ENCODE measurements around the gene ATP11C.

Gene ATP11C

GRCh38 chrX:139816204-139816603 lies 116.6 kb downstream of the ATP11C start:
- TF ChIP-seq CTCF (IDR thresholded peaks at IDR 0.05; ENCODE audit: poor library complexity, severe bottlenecking), result no peak
- ATAC-seq (ENCODE audit: low read depth), result no peak
- no peak for DNase-seq (ENCODE audit: low spot score)
- H3K27ac ChIP-seq (ENCODE audit: poor library complexity, severe bottlenecking), result no peak overlapping the region
- no peaks in the 10 kb centered on the region for H3K9me3 ChIP-seq (ENCODE audit: severe bottlenecking)
- no peak overlapping the region for H3K4me3 ChIP-seq (ENCODE audit: severe bottlenecking)
- H3K4me1 ChIP-seq (ENCODE audit: insufficient read depth, poor library complexity, severe bottlenecking), result no peaks in the 10 kb centered on the region
- no peaks in the 10 kb centered on the region for H3K36me3 ChIP-seq (ENCODE audit: low read depth)
- H3K27me3 ChIP-seq (ENCODE audit: insufficient read depth, poor library complexity, severe bottlenecking), result no peaks in the 10 kb centered on the region

GRCh38 chrX:139815771-139816170 lies 117.1 kb downstream of the ATP11C start:
- no peak for TF ChIP-seq CTCF (IDR thresholded peaks at IDR 0.05; ENCODE audit: poor library complexity, severe bottlenecking)
- no peak for DNase-seq (ENCODE audit: low spot score)
- H3K27ac ChIP-seq (ENCODE audit: poor library complexity, severe bottlenecking), result no peak overlapping the region
- H3K4me1 ChIP-seq (ENCODE audit: insufficient read depth, poor library complexity, severe bottlenecking), result no peaks in the 10 kb centered on the region
- H3K27me3 ChIP-seq (ENCODE audit: insufficient read depth, poor library complexity, severe bottlenecking), result no peaks in the 10 kb centered on the region
- no peak overlapping the region for H3K4me3 ChIP-seq (ENCODE audit: severe bottlenecking)
- ATAC-seq (ENCODE audit: low read depth), result no peak
- no peaks in the 10 kb centered on the region for H3K9me3 ChIP-seq (ENCODE audit: severe bottlenecking)
- no peaks in the 10 kb centered on the region for H3K36me3 ChIP-seq (ENCODE audit: low read depth)

GRCh38 chrX:139811942-139812629 lies 120.8 kb downstream of the ATP11C start:
- Histone ChIP-seq H3K4me3 (ENCODE audit: severe bottlenecking) (no peak overlapping the region), H3K9me3 (ENCODE audit: severe bottlenecking) (no peaks in the 10 kb centered on the region), H3K27me3 (ENCODE audit: insufficient read depth, poor library complexity, severe bottlenecking) (no peaks in the 10 kb centered on the region), H3K4me1 (ENCODE audit: insufficient read depth, poor library complexity, severe bottlenecking) (no peaks in the 10 kb centered on the region), H3K27ac (ENCODE audit: poor library complexity, severe bottlenecking) (no peak overlapping the region), H3K36me3 (ENCODE audit: low read depth) (no peaks in the 10 kb centered on the region)
- ATAC-seq (ENCODE audit: low read depth) (no peak), DNase-seq (ENCODE audit: low spot score) (no peak)
- TF ChIP-seq CTCF (IDR thresholded peaks at IDR 0.05; ENCODE audit: poor library complexity, severe bottlenecking), result no peak

GRCh38 chrX:139804482-139804881 lies 128.4 kb downstream of the ATP11C start:
- no peak for TF ChIP-seq CTCF (IDR thresholded peaks at IDR 0.05; ENCODE audit: poor library complexity, severe bottlenecking)
- no peak overlapping the region for H3K4me3 ChIP-seq (ENCODE audit: severe bottlenecking)
- peaks cover 7% of the 10 kb centered on the region; the same call in 1 of the 2 replicates for H3K36me3 ChIP-seq (ENCODE audit: low read depth)
- H3K4me1 ChIP-seq (ENCODE audit: insufficient read depth, poor library complexity, severe bottlenecking), result no peaks in the 10 kb centered on the region
- ATAC-seq (ENCODE audit: low read depth) (no peak), DNase-seq (ENCODE audit: low spot score) (no peak)
- H3K27me3 ChIP-seq (ENCODE audit: insufficient read depth, poor library complexity, severe bottlenecking), result no peaks in the 10 kb centered on the region
- H3K27ac ChIP-seq (ENCODE audit: poor library complexity, severe bottlenecking), result no peak overlapping the region
- no peaks in the 10 kb centered on the region for H3K9me3 ChIP-seq (ENCODE audit: severe bottlenecking)

GRCh38 chrX:139803224-139803623 lies 129.6 kb downstream of the ATP11C start:
- Histone ChIP-seq H3K9me3 (ENCODE audit: severe bottlenecking) (no peaks in the 10 kb centered on the region), H3K4me1 (ENCODE audit: insufficient read depth, poor library complexity, severe bottlenecking) (no peaks in the 10 kb centered on the region), H3K4me3 (ENCODE audit: severe bottlenecking) (no peak overlapping the region), H3K36me3 (ENCODE audit: low read depth) (peaks cover 7% of the 10 kb centered on the region; the same call in 1 of the 2 replicates), H3K27me3 (ENCODE audit: insufficient read depth, poor library complexity, severe bottlenecking) (no peaks in the 10 kb centered on the region), H3K27ac (ENCODE audit: poor library complexity, severe bottlenecking) (no peak overlapping the region)
- no peak for TF ChIP-seq CTCF (IDR thresholded peaks at IDR 0.05; ENCODE audit: poor library complexity, severe bottlenecking)
- ATAC-seq (ENCODE audit: low read depth) (peak; percentile 60; the same call in 1 of the 3 replicates), DNase-seq (ENCODE audit: low spot score) (no peak)
